Measurements from ENCODE around the gene CDK19.

DNA sequence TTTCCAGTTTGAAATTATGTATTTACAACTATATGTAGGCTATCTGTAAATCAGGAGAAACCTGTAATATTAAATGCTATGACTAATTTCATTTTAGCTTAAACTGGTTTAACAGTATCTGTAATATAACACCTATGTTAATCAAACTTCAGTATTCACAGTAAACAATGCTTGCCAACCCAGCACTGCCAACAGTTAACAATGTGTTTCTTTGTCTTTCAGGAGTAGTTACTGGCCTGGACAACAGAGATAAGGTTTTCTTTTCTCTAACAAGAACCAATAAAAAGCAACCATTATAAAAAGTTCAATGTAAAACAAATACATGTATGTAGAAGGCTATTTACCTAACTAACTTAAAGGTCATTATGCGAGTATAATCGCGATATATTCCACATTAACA lies 158.8 kb downstream of the CDK19 start:
- TF ChIP-seq EZH2 (IDR thresholded peaks at IDR 0.05; ENCODE audit: insufficient read depth, poor library complexity, severe bottlenecking), result no peak
- no peak for TF ChIP-seq EZH2phosphoT487 (IDR thresholded peaks at IDR 0.05; ENCODE audit: insufficient read depth, low read depth)

Measured in GM23248 (cell line).